Small intestine (tissue), 16 donors: ENCODE results near the gene MAGEE2. TPM values are rescaled to one million over a fixed set of nuclear protein-coding genes. Genes with fewer than 3 reads are reported as not detected.
A peak's percentile ranks its signal among the peaks of the same experiment; 100 is the strongest.
"Not testable (repeated sequence)": the region's sequence is repeated elsewhere in the genome, so short reads cannot be mapped to it uniquely, and the experiment has no call there.

Source experiments
- DNase-seq, 2 donors: peaks; one replicate each; pipeline versions ENCODE4 v3.0.0 to v3.0.0-alpha.2; 2013
- FAIRE-seq: peaks from 2 replicates; lab custom pipeline; 2012; peaks lifted over from hg19 to GRCh38; lab: Jason Lieb, UNC
- H3K27ac ChIP-seq, 3 donors: one replicate each; pipeline ENCODE4 v1.5.1; 2013; ENCODE audit warnings: low read length in 2 of 3, mild to moderate bottlenecking in 2 of 3, control low read depth in 1 of 3, inconsistent platforms in 1 of 3, low read depth in 1 of 3, moderate library complexity in 1 of 3
- H3K27me3 ChIP-seq, 3 donors: one replicate each; pipeline ENCODE4 v1.6.1; 2013; ENCODE audit warnings: low read length in 3 of 3, inconsistent platforms in 1 of 3; ENCODE audit not compliant: control insufficient read depth in 3 of 3, insufficient read depth in 3 of 3
- H3K36me3 ChIP-seq, 3 donors: one replicate each; pipeline ENCODE4 v1.6.1; 2013; ENCODE audit warnings: low read length in 3 of 3, inconsistent platforms in 1 of 3, low read depth in 1 of 3, mild to moderate bottlenecking in 1 of 3, moderate library complexity in 1 of 3; ENCODE audit not compliant: control insufficient read depth in 3 of 3, insufficient read depth in 2 of 3
- H3K4me1 ChIP-seq, 3 donors: one replicate each; pipeline ENCODE4 v1.6.1; 2013; ENCODE audit warnings: low read length in 2 of 3, inconsistent platforms in 1 of 3, low read depth in 1 of 3, mild to moderate bottlenecking in 1 of 3, moderate library complexity in 1 of 3; ENCODE audit not compliant: control insufficient read depth in 3 of 3, insufficient read depth in 2 of 3
- H3K4me3 ChIP-seq, 3 donors: one replicate each; pipeline ENCODE4 v1.5.1; 2013; ENCODE audit warnings: low read length in 3 of 3, control low read depth in 1 of 3, inconsistent platforms in 1 of 3, low read depth in 1 of 3, mild to moderate bottlenecking in 1 of 3, moderate library complexity in 1 of 3
- H3K9me3 ChIP-seq, 2 donors: one replicate each; pipeline ENCODE4 v1.6.1; 2013; ENCODE audit warnings: low read depth in 1 of 2, low read length in 1 of 2; ENCODE audit not compliant: control insufficient read depth in 2 of 2, insufficient read depth in 1 of 2
- WGBS, 3 donors: extraction: QIAGEN DNeasy Blood & Tissue Kit; methylation state at CpG; one replicate each; pipeline ENCODE4 v1.1.7; 2013; 5-methylcytosine and 5-hydroxymethylcytosine counted together
- long read RNA-seq, 10 donors: transcript quantifications; one replicate each; lab custom pipeline, GENCODE V29; 2026
- polyA plus RNA-seq, 4 donors: library from polyadenylated mRNA; stranded (reverse) in 3 of 4; unstranded in 1 of 4; fragments of 200-250 nt in 3 of 4; fragments of 120-200 nt in 1 of 4; gene quantifications; one replicate each; pipeline versions ENCODE4 v1.2.1 to v1.2.3, GENCODE V29; 2013
- donor health status: healthy with polysubstance abuse.
- donor health status: control.
- donor health status: control.
- donor health status: Bipolar disorder and iron deficiency.
- donor health status: healthy.

MAGEE2 gene, protein sequence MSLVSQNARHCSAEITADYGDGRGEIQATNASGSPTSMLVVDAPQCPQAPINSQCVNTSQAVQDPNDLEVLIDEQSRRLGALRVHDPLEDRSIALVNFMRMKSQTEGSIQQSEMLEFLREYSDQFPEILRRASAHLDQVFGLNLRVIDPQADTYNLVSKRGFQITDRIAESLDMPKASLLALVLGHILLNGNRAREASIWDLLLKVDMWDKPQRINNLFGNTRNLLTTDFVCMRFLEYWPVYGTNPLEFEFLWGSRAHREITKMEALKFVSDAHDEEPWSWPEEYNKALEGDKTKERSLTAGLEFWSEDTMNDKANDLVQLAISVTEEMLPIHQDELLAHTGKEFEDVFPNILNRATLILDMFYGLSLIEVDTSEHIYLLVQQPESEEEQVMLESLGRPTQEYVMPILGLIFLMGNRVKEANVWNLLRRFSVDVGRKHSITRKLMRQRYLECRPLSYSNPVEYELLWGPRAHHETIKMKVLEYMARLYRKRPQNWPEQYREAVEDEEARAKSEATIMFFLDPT
- under 1 TPM in 3 of 4 donors, not detected in 1; 0.22 to 0.27 (median 0.22) TPM for polyA plus RNA-seq
- long read RNA-seq, donor 1: 0 reads
- long read RNA-seq, donor 2: 0 reads
- long read RNA-seq, donor 3: 0 reads
- long read RNA-seq, donor 4: 0 reads
- long read RNA-seq, donor 5: 0 reads
- long read RNA-seq, donor 6: 0 reads
- long read RNA-seq, donor 7: 0 reads
- long read RNA-seq, donor 8: 0 reads
- long read RNA-seq, donor 9: 0 reads
- long read RNA-seq, donor 10, partial matches to known transcripts: 0 of 3 reads
- long read RNA-seq, donor 10, other reads (novel, unspliced or antisense): 0 of 3 reads

DNA sequence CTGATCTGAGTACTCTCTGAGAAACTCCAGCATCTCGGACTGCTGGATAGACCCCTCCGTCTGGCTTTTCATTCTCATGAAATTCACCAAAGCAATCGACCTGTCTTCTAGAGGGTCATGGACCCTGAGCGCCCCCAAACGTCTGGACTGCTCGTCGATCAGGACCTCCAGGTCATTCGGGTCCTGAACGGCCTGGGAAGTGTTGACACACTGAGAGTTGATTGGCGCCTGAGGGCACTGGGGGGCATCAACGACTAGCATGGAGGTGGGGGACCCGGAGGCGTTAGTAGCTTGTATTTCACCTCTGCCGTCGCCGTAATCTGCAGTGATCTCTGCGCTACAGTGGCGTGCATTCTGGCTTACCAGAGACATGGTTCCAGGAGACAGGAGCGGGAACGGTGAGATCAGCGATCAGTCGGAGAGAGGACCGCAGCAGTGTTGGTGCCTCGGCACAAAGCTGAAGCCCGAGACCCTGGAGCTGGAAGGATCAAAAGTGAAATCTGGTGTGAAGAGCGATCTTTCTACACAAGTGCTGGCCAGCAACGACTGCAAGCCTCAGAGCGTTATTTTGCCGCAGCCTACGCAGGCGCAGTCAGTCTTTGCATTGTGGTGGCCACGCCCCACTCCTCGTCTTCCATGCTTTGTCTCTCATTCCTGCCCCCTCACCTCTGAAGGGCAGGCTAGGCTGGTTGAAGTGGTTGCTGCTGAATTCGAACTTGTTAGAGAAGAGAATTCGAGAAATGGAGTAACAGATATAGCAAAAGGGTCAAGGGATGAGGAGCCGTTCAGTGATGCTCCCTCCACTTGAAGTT lies at the start of gene MAGEE2:
MAGEE2 (minus strand) TSS at position 575 of the 812 bp plus-strand sequence; CDS start at position 372, 203 bp downstream.
- no peak within 1 kb of the TSS for H3K4me3 ChIP-seq
- DNase-seq (peak in 1 of 2 donors; percentile 1), FAIRE-seq (no peak)
- H3K27me3 ChIP-seq: no peaks in the 10 kb centered on the region
- peaks cover 0 to 2% of the 10 kb centered on the region in 2 donors for H3K9me3 ChIP-seq
- H3K4me1 ChIP-seq: no peaks in the 10 kb centered on the region
- H3K36me3 ChIP-seq: no peaks in the 10 kb centered on the region
- H3K27ac ChIP-seq: no peak within 1 kb of the TSS
- 17 to 50% (median 23%) methylated on average over 36 of the region's 36 CpGs for WGBS, 3 donors

DNA sequence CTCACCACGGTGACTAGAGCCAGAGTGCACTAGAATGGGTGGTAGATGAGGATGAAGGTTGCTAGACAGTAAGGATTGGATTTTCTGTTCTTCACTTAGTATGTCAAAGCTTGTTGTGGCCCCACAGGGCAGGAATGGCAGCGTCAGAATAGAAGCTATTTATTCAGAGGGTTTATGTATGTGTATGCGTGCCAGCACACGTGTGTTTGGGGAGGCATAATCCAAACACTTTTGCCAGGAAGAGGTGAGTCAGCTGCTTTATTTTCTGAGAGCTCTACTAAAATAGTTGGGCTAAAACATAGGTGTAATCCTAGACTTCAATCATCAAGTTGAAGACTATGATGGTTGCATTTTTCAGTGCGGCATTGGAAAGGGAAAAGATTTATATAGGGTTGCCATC lies 1.2 kb upstream of the MAGEE2 start:
- DNase-seq: no peak
- Histone ChIP-seq H3K27ac (no peak overlapping the region), H3K9me3 (peaks cover 0 to 2% of the 10 kb centered on the region in 2 donors), H3K4me1 (no peaks in the 10 kb centered on the region), H3K4me3 (no peak overlapping the region), H3K36me3 (no peaks in the 10 kb centered on the region), H3K27me3 (no peaks in the 10 kb centered on the region)
- WGBS, 3 donors: 75 to 84% (median 76%) methylated on average over 5 of the region's 5 CpGs
- no peak for FAIRE-seq

DNA sequence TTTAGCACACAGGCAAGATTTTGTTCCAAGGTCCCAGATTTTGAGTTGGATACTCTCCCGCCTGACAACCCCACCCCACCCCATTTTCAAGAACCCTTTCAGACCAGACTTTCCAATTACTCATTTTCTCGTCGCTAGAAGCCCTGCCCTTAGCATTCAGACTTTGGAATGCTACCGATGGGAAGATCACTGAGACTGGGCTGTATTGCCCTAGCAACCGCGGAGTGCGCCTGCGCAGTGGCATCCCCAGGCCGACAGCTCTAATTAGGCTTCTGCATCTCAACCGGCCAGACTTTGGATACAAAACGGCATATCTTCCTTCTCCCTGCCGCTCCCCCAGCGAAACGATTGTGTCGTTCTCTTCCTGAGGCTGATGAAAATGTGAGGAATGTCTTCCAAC lies 3.4 kb downstream of the MAGEE2 start:
- no peak for FAIRE-seq
- H3K27me3 ChIP-seq: no peaks in the 10 kb centered on the region
- WGBS, 3 donors: 22 to 44% (median 33%) methylated on average over 15 of the region's 15 CpGs

DNA sequence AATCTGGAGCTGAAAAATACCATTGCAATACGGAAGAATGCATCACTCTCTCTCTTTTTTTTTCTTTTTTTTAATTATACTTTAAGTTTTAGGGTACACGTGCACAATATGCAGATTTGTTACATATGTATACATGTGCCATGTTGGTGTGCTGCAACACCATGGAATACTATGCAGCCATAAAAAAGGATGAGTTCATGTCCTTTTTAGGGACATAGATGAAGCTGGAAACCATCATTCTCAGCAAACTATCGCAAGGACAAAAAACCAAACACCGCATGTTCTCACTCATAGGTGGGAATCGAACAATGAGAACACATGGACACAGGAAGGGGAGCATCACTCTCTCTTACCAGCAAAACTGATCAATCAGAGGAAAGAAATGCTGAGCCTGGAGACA lies 17.0 kb downstream of the MAGEE2 start:
- H3K36me3 ChIP-seq, H3K27me3 ChIP-seq, H3K9me3 ChIP-seq, H3K27ac ChIP-seq, FAIRE-seq, DNase-seq, H3K4me1 ChIP-seq, H3K4me3 ChIP-seq: not testable (repeated sequence)
- whole genome bisulfite sequencing, 3 donors: 76 to 87% (median 81%) methylated on average over 3 to 4 of the region's 5 CpGs

More for the DNA sequence above, 3.4 kb downstream of the MAGEE2 start:
- Histone ChIP-seq H3K4me1 (no peaks in the 10 kb centered on the region), H3K4me3 (no peak overlapping the region), H3K27ac (no peak overlapping the region), H3K9me3 (peaks cover 0 to 2% of the 10 kb centered on the region in 2 donors), H3K36me3 (no peaks in the 10 kb centered on the region)
- DNase-seq: peak in 1 of 2 donors; percentile 6

DNA sequence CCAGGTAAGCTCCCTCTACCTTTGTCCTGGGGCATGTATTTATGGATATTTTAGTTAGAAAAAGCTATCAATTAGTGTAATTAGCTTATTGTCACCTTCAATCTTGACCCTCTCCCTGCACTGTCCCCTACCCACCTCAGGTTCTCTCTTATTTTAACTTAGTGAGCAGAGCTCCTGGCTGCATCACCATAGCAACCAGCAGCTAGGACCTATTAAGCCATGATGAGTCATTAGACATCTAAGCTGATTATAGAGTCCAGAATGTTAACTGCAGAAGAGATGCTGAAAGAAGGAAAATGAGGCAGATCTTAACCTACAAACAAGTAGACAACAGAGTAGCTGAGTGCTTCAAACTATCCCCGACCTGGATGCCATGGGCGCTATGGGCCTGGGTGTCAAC lies 36.6 kb downstream of the MAGEE2 start:
- Histone ChIP-seq H3K27ac (no peak overlapping the region), H3K9me3 (peaks cover 0 to 4% of the 10 kb centered on the region in 2 donors), H3K4me3 (no peak overlapping the region), H3K36me3 (no peaks in the 10 kb centered on the region), H3K4me1 (no peaks in the 10 kb centered on the region), H3K27me3 (no peaks in the 10 kb centered on the region)
- DNase-seq (no peak), FAIRE-seq (no peak)
- WGBS, 3 donors: 66 to 91% (median 73%) methylated on average over 2 of the region's 2 CpGs

DNA sequence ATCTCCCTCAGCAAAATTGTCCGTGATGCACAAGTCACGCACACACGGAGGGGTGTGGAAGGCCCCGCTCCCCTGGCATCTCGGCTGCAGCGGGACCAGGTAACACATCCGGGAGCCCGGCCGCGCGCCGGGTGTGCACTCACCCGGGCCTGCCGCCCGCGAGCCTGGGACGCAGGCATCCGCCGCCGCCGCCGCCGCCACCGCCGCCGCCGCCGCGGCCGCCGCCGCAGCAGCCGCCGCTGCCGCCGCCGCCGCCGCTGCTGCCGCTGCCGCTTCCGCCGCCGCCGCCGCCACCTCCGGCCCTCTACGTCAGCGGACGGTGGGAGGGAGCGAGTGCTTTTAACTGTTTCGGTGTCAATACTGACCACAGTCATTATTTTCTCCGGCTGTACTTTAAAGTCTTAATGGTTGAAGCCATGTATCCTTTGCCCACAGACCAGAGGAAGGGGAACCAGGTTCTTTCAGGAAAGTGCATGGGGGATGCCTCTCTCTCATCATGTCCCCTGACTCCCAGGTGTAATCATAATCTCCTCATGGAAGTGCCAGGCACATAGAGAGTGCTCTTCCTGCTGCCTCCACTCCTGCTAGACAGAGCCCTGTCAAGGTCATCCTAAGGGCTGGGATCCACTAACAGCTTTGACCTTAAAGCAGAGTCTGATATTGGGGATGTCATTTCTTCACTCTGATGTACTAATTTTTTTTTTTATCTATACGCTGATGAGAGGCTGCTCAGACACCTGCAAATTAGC lies 38.0 kb downstream of the MAGEE2 start:
- Histone ChIP-seq H3K9me3 (peaks cover 0 to 8% of the 10 kb centered on the region in 2 donors), H3K4me3 (peak overlapping the region in 2 of 3 donors; percentile 44 to 54), H3K36me3 (no peaks in the 10 kb centered on the region), H3K27ac (peak overlapping the region in 1 of 3 donors; percentile 58), H3K27me3 (no peaks in the 10 kb centered on the region), H3K4me1 (no peaks in the 10 kb centered on the region)
- 1 to 43% (median 14%) methylated on average over 31 to 54 of the region's 54 CpGs for WGBS, 3 donors
- peak; percentile 2 to 47 for DNase-seq
- FAIRE-seq: no peak
